ENCODE data around the gene MXD1. TPM values are rescaled to one million over a fixed set of nuclear protein-coding genes. Genes with fewer than 3 reads are reported as not detected.

Gene MXD1
- total RNA-seq (2013): 104 TPM
- polyA plus RNA-seq (100 to 1,000 TPM in 2 of 3 donors, 10 to 100 TPM in 1; 83.1 to 247 (median 112) TPM), polyA minus RNA-seq (70.4 and 73.0 TPM in 2 replicates), total RNA-seq (274 to 590 (median 453) reads per million in 11 experiments)

- Mint-ChIP-seq H3K4me3 (peak within 1 kb of the TSS; percentile 86 to 90), H3K4me1 (peaks cover 29% of the 10 kb centered on the region), H3K9me3 (peaks cover 0 to 2% (median 0%) of the 10 kb centered on the region in 7 donors), H3K27me3 (ENCODE audit: low read depth in 3 of 3) (no peaks in the 10 kb centered on the region), H3K36me3 (peaks cover 36 to 47% of the 10 kb centered on the region in 2 donors), H3K27ac (peak within 1 kb of the TSS; percentile 91 to 96 (median 95))
- peak in 2 of 3 donors; percentile 21 to 43 for DNase-seq
- WGBS (ENCODE audit: insufficient coverage): under 1% methylated on average over 76 of the region's 81 CpGs
- TF ChIP-seq CTCF (IDR thresholded peaks at IDR 0.05): no peak
- H3K36me3 ChIP-seq (replicated peaks in 1 of 2; ENCODE audit: control insufficient read depth in 1 of 2, insufficient read depth in 2 of 2, low read length in 2 of 2): peaks cover 24 to 36% of the 10 kb centered on the region in 2 donors
- peak within 1 kb of the TSS; percentile 77 for H3K4me2 ChIP-seq (replicated peaks; ENCODE audit: extremely low read depth, low read length, poor library complexity, severe bottlenecking)
- peaks cover 58% of the 10 kb centered on the region for H3K79me2 ChIP-seq (ENCODE audit: insufficient read depth, low read length)
- no peaks in the 10 kb centered on the region for H3K9me3 ChIP-seq (replicated peaks in 1 of 2; ENCODE audit: control insufficient read depth in 1 of 2, insufficient read depth in 1 of 2, low read length in 2 of 2)
- H3K4me3 ChIP-seq (replicated peaks in 1 of 3; ENCODE audit: low read depth in 2 of 3, low read length in 3 of 3): peak within 1 kb of the TSS; percentile 85 to 98 (median 88)
- H2AFZ ChIP-seq (ENCODE audit: insufficient read depth, low read depth, low read length, poor library complexity, severe bottlenecking): peak within 1 kb of the TSS; percentile 66
- no peaks in the 10 kb centered on the region for H3K27me3 ChIP-seq (ENCODE audit: control insufficient read depth in 2 of 2, insufficient read depth in 2 of 2, low read length in 2 of 2)
- peaks cover 18% of the 10 kb centered on the region for H4K20me1 ChIP-seq (ENCODE audit: insufficient read depth, low read length)
- intact Hi-C loops (cut with micrococcal nuclease): loop anchor here (1.0 to 5.0 kb wide), 7 partner anchors 32 to 387 kb away; partner anchors contain the start of genes FAM136A (in 2 of the 2), PCBP1 (in 2 of the 2) and C2orf42 (in 1 of the 2)
- peak within 1 kb of the TSS; percentile 92 for H3K9ac ChIP-seq (ENCODE audit: insufficient read depth, low read length, poor library complexity, severe bottlenecking)
- peaks cover 37 to 51% of the 10 kb centered on the region in 2 donors for H3K4me1 ChIP-seq (ENCODE audit: control insufficient read depth in 1 of 2, insufficient read depth in 2 of 2, low read length in 2 of 2)
- H3K27ac ChIP-seq (ENCODE audit: low read depth in 1 of 2, low read length in 2 of 2): peak within 1 kb of the TSS; percentile 92 to 97
Observed at GRCh38 chr2:69914950-69915945, at the start of gene MXD1. Gene MXD1 (plus strand): TSS chr2:69915109. CDS start chr2:69915331, 222 bp downstream.

GRCh38 chr2:69888451-69888850, 26.5 kb upstream of the MXD1 start:
- Mint-ChIP-seq H3K4me1 (peaks cover 4% of the 10 kb centered on the region), H3K4me3 (no peak overlapping the region), H3K36me3 (no peaks in the 10 kb centered on the region), H3K9me3 (no peaks in the 10 kb centered on the region), H3K27ac (no peak overlapping the region), H3K27me3 (ENCODE audit: low read depth in 3 of 3) (peaks cover 0 to 2% (median 0%) of the 10 kb centered on the region in 3 donors)
- no peak overlapping the region for H3K9ac ChIP-seq (ENCODE audit: insufficient read depth, low read length, poor library complexity, severe bottlenecking)
- DNase-seq: no peak
- no peak overlapping the region for H3K27ac ChIP-seq (ENCODE audit: low read depth in 1 of 2, low read length in 2 of 2)
- H3K4me2 ChIP-seq (replicated peaks; ENCODE audit: extremely low read depth, low read length, poor library complexity, severe bottlenecking): no peak overlapping the region
- no peak for TF ChIP-seq CTCF (IDR thresholded peaks at IDR 0.05)
- H3K4me1 ChIP-seq (ENCODE audit: control insufficient read depth in 1 of 2, insufficient read depth in 2 of 2, low read length in 2 of 2): no peaks in the 10 kb centered on the region
- no peak overlapping the region for H3K4me3 ChIP-seq (replicated peaks in 1 of 3; ENCODE audit: low read depth in 2 of 3, low read length in 3 of 3)
- no peaks in the 10 kb centered on the region for H4K20me1 ChIP-seq (ENCODE audit: insufficient read depth, low read length)
- no peak overlapping the region for H2AFZ ChIP-seq (ENCODE audit: insufficient read depth, low read depth, low read length, poor library complexity, severe bottlenecking)
- H3K9me3 ChIP-seq (replicated peaks in 1 of 2; ENCODE audit: control insufficient read depth in 1 of 2, insufficient read depth in 1 of 2, low read length in 2 of 2): no peaks in the 10 kb centered on the region
- H3K27me3 ChIP-seq (ENCODE audit: control insufficient read depth in 2 of 2, insufficient read depth in 2 of 2, low read length in 2 of 2): no peaks in the 10 kb centered on the region
- H3K79me2 ChIP-seq (ENCODE audit: insufficient read depth, low read length): no peaks in the 10 kb centered on the region
- 88% methylated on average over 1 of the region's 4 CpGs for WGBS (ENCODE audit: insufficient coverage)
- H3K36me3 ChIP-seq (replicated peaks in 1 of 2; ENCODE audit: control insufficient read depth in 1 of 2, insufficient read depth in 2 of 2, low read length in 2 of 2): no peaks in the 10 kb centered on the region
- intact Hi-C loops (cut with micrococcal nuclease): no loop called here

Data from CD14-positive monocyte (primary cell).